Peyer's patch (tissue), 4 donors: Measurements from ENCODE around the gene TIAM1.

Source experiments
- POLR2A ChIP-seq, 2 donors: fragments of 450-650 bp; IDR thresholded peaks; one replicate each; pipeline ENCODE4 v1.5.1; 2017; ENCODE audit warnings: antibody characterized with exemption in 2 of 2, mild to moderate bottlenecking in 2 of 2, moderate library complexity in 2 of 2
- TF ChIP-seq, protein P1 (sequence below), 6 experiments: fragments of 450-650 bp in 4 of 6; fragments of 200-600 bp in 2 of 6; sonication (generic) in 1 of 6; IDR thresholded peaks; one replicate each; pipeline ENCODE4 v1.5.1; 2017 to 2019; ENCODE audit warnings: antibody characterized with exemption in 6 of 6, mild to moderate bottlenecking in 3 of 6, moderate library complexity in 1 of 6

DNA sequence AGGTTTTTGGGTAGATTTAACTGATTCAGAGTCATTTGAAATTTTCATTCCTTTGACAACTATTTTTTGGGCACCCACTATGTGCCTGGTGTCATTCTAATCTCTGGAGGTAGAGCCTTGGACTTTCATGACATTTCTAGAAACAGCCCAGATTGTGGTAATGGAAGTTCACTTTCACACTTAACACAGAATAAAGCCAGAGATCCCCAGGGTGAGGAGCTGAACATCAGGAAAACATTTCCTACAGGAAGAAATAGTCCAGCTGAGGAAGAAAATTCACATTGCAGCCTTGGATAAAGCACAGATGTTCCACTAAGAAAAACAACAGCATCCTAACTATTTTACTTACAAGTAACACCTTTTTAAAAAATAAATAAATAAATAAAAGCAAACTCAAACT is 203.4 kb downstream of the TIAM1 start:
- TF ChIP-seq, protein P1, sequence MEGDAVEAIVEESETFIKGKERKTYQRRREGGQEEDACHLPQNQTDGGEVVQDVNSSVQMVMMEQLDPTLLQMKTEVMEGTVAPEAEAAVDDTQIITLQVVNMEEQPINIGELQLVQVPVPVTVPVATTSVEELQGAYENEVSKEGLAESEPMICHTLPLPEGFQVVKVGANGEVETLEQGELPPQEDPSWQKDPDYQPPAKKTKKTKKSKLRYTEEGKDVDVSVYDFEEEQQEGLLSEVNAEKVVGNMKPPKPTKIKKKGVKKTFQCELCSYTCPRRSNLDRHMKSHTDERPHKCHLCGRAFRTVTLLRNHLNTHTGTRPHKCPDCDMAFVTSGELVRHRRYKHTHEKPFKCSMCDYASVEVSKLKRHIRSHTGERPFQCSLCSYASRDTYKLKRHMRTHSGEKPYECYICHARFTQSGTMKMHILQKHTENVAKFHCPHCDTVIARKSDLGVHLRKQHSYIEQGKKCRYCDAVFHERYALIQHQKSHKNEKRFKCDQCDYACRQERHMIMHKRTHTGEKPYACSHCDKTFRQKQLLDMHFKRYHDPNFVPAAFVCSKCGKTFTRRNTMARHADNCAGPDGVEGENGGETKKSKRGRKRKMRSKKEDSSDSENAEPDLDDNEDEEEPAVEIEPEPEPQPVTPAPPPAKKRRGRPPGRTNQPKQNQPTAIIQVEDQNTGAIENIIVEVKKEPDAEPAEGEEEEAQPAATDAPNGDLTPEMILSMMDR (IDR thresholded peaks at IDR 0.05) = no peak
- no peak for TF ChIP-seq POLR2A (IDR thresholded peaks at IDR 0.05)
